Measurements from ENCODE around the gene DGKI.

Gene DGKI

DNA sequence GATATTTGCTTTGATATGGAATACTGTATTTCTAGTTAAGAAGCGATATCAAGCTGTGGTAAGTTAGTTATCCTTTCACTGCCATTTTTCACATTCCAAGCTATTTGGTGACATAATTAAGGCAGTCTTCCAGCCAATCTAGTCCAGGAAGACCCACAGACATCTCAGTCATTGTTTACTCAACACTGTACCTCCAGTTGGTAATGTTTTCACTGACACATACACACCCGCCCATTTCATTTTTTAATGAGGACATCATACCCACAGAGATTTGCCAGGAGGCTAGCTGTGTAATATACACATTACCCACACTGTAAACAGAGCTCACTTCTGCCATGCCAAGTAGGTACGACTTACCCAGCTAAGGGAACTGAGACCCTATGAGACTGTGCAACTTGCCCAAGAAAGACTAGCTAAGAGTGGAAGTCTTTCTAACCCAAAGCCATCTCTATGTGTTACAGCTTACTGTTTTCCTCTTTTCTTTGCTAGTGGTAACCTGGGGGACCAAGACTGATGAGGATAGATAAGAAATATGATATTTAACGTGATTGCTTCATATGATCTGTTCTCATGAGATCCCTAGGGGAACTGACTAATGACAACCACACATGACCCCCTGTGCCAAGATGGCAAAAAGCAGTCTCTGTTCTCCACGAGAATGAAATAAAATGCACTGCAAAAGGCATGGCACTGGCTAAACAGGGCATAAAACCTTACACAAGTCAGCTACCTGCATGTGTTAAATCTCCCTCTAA, 179.0 kb downstream of the DGKI start:
- DNase-seq (ENCODE audit: low read depth, low spot score), result peak; percentile 84
- H3K4me3 ChIP-seq (ENCODE audit: low read depth, low read length), result no peak overlapping the region
- TF ChIP-seq, protein P1, sequence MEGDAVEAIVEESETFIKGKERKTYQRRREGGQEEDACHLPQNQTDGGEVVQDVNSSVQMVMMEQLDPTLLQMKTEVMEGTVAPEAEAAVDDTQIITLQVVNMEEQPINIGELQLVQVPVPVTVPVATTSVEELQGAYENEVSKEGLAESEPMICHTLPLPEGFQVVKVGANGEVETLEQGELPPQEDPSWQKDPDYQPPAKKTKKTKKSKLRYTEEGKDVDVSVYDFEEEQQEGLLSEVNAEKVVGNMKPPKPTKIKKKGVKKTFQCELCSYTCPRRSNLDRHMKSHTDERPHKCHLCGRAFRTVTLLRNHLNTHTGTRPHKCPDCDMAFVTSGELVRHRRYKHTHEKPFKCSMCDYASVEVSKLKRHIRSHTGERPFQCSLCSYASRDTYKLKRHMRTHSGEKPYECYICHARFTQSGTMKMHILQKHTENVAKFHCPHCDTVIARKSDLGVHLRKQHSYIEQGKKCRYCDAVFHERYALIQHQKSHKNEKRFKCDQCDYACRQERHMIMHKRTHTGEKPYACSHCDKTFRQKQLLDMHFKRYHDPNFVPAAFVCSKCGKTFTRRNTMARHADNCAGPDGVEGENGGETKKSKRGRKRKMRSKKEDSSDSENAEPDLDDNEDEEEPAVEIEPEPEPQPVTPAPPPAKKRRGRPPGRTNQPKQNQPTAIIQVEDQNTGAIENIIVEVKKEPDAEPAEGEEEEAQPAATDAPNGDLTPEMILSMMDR (IDR thresholded peaks at IDR 0.05; ENCODE audit: low read depth, low read length), result no peak
- in situ Hi-C loops (cut with HindIII; ENCODE audit: low sequenced_read_pairs), result no loop called here

DNA sequence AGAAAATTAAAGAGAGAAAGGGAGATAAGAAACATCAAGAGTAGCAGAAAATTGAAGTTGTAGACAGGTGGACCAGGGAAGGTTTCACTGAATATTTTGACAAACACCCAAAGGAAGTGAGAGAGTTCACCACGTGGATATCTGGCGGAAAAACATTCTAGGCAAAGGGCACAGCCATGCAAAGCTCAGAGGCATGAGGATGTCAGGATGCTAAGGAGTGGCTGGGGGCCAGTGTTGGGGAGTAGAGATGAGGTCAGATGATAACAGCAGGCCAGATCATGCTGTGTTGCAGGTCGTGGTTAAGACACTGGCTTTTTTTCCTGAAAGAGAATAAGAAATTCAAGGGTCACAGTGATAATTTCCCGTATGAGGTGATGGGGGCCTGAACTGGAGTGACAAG, 181.9 kb downstream of the DGKI start:
- TF ChIP-seq, protein P1 (IDR thresholded peaks at IDR 0.05; ENCODE audit: low read depth, low read length), result no peak
- DNase-seq (ENCODE audit: low read depth, low spot score), result no peak
- no peak overlapping the region for H3K4me3 ChIP-seq (ENCODE audit: low read depth, low read length)
- in situ Hi-C loops (cut with HindIII; ENCODE audit: low sequenced_read_pairs), result no loop called here

DNA sequence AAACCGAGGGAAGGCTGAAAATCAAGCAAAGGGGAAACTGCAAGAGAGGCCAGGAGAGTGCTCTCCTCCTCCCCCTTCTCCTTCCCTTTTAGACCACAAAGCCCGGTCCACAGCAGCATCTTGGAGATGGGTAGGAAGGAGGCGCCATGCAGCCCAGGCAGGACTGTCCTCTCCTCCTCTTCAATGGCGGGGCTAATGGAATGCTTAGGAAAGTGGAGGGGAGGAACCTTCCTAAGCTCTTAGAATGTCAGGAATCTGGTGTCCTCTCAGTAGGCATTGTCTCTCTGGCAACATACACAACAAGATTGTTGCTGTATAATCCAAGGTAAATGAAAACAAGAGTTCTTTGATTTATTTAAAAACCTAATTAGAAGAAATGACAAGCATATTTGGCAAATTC, 185.1 kb downstream of the DGKI start:
- in situ Hi-C loops (cut with HindIII; ENCODE audit: low sequenced_read_pairs), result no loop called here
- no peak for DNase-seq (ENCODE audit: low read depth, low spot score)
- no peak overlapping the region for H3K4me3 ChIP-seq (ENCODE audit: low read depth, low read length)
- TF ChIP-seq, protein P1 (IDR thresholded peaks at IDR 0.05; ENCODE audit: low read depth, low read length), result no peak

DNA sequence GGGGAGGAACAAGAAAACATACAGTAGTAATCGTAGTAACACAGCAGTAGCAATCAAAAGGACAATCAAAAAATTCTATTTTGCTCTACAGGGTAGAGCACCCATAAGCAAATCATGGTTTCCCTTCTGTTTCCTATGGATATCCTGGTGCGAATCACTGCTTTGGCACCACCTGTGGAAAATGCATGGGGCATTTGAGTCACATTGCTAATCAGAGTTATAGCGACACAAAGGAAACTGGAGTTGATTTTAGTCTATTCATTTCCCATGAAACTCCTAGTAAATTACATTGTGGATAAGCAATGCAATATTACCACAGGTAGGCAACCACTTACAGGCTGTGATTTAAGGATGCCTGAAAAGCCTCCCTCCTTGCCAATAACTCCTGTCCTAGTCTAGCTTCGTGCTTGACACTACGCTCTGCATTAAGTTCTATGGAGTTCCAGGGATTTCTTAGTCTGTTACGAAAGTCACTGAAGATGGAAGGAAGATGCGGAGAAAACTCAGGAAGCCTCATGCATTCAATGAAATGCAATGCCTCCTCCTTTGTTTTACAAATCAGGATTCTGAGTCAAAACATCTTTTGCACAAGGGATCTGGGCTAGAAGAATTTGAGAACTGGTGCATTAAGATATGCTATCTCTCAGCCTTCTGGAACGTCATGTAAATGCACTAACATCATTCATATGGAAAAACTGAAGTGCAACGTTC, 188.4 kb downstream of the DGKI start:
- TF ChIP-seq, protein P1 (IDR thresholded peaks at IDR 0.05; ENCODE audit: low read depth, low read length), result no peak
- no peak overlapping the region for H3K4me3 ChIP-seq (ENCODE audit: low read depth, low read length)
- in situ Hi-C loops (cut with HindIII; ENCODE audit: low sequenced_read_pairs), result no loop called here
- DNase-seq (ENCODE audit: low read depth, low spot score), result no peak

DNA sequence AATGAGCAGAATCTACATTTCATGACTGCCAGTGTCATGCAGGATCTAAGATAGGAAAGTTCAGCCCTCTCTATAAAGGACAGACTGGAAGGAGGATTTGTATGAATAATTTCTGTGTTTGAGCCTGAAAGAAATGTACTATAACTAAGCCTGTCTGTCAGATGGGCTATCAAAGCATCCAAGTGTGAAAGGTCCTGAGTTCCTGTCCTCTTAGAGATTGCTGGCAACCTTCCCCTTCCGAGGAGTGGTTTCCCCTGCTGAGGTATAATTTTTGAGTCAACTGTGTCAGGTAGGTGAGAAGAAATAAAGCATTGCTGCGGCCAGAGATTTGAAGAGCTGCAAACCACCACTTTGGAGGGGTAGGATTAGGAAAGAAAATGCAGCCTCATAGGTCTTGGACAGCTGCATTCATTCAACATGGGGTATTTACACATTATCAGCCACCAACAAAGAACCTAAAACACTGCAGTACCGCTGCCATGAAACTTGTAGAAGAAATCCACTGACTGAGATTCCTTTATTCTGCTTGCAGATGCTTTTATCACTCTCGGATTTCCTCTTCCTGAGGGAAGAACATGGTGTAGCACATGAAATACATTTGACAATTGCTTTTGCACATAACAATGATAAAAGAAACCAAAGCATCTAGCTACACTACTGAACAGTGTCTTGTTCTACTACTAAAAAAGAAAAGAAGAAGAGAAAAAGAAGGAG, 189.1 kb downstream of the DGKI start:
- no peak for DNase-seq (ENCODE audit: low read depth, low spot score)
- in situ Hi-C loops (cut with HindIII; ENCODE audit: low sequenced_read_pairs), result no loop called here
- H3K4me3 ChIP-seq (ENCODE audit: low read depth, low read length), result no peak overlapping the region
- TF ChIP-seq, protein P1 (IDR thresholded peaks at IDR 0.05; ENCODE audit: low read depth, low read length), result no peak

DNA sequence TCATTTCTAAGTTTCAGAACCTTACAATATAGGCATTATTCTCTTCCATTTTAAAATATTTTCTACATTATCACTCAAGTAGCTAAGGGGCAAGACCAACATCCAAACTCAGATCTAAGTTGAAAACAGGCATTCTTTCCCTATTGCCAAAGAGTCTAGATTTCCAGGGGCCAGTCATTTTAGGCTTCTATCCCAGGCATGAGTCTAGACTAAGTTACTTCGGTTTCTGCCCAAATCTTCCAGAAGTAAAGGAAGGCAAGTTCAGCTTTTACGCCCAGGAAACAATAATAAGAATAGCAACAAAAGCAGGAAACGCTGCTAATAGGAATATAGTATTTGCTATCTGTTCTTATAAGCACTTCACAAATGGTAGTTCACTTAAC, 189.9 kb downstream of the DGKI start:
- TF ChIP-seq, protein P1 (IDR thresholded peaks at IDR 0.05; ENCODE audit: low read depth, low read length), result no peak
- in situ Hi-C loops (cut with HindIII; ENCODE audit: low sequenced_read_pairs), result no loop called here
- DNase-seq (ENCODE audit: low read depth, low spot score), result no peak
- H3K4me3 ChIP-seq (ENCODE audit: low read depth, low read length), result no peak overlapping the region

Data from astrocyte of the spinal cord (primary cell).